Right kidney (tissue), 9 donors: Measurements from ENCODE around the gene ZNF578.
"Not testable (repeated sequence)": the region's sequence is repeated elsewhere in the genome, so short reads cannot be mapped to it uniquely, and the experiment has no call there.

ENCODE experiments used
- DNase-seq: peaks from one replicate; pipeline ENCODE4 v3.0.0-alpha.2; 2016
- long read RNA-seq, 8 donors: transcript quantifications; one replicate each; lab custom pipeline, GENCODE V29; 2026

The ZNF578 gene
- long read RNA-seq, donor 1, partial matches to known transcripts, result 0 of 1 reads
- long read RNA-seq, donor 1, other reads (novel, unspliced or antisense), result 0 of 1 reads
- long read RNA-seq, donor 2, full-length matches to known transcripts, result 1 of 1 reads
- long read RNA-seq, donor 2, partial matches to known transcripts, result 0 of 1 reads
- long read RNA-seq, donor 2, other reads (novel, unspliced or antisense), result 0 of 1 reads
- long read RNA-seq, donor 3, full-length matches to known transcripts, result 1 of 1 reads
- long read RNA-seq, donor 3, partial matches to known transcripts, result 0 of 1 reads
- long read RNA-seq, donor 3, other reads (novel, unspliced or antisense), result 0 of 1 reads
- long read RNA-seq, donor 4, partial matches to known transcripts, result 62 of 63 reads
- long read RNA-seq, donor 4, other reads (novel, unspliced or antisense), result 0 of 63 reads
- long read RNA-seq, donor 5, full-length matches to known transcripts, result 2 of 2 reads
- long read RNA-seq, donor 5, partial matches to known transcripts, result 0 of 2 reads
- long read RNA-seq, donor 5, other reads (novel, unspliced or antisense), result 0 of 2 reads
- long read RNA-seq, donor 6, partial matches to known transcripts, result 7 of 7 reads
- long read RNA-seq, donor 6, other reads (novel, unspliced or antisense), result 0 of 7 reads
- long read RNA-seq, donor 7, result 0 reads
- long read RNA-seq, donor 8, result 0 reads

GRCh38 chr19:52453324-52454094 is at the start of gene ZNF578:
Gene ZNF578 (plus strand): TSS chr19:52453553. CDS start chr19:52501846, 48,293 bp downstream.
- DNase-seq, result peak; percentile 65

DNA sequence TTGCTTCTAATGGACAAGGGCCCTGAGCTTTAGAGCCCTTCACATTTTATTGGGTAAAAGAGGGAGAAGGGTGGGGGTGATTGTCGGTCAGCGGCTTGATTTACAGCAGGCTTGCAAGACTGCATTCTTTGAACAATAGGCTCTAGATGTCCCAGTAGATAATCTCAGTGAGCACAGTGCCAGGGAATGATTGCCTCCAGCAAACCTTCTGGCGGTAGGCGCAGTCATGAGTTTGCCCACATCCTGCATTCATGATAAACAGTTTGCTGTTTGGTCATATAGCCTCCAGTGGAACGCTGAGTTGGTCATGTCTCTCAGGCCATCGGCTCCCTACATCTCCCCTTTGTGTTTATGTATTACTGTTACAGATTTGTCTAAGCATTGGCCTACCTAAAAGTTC is 43.1 kb upstream of the ZNF578 start:
- no peak for DNase-seq

DNA sequence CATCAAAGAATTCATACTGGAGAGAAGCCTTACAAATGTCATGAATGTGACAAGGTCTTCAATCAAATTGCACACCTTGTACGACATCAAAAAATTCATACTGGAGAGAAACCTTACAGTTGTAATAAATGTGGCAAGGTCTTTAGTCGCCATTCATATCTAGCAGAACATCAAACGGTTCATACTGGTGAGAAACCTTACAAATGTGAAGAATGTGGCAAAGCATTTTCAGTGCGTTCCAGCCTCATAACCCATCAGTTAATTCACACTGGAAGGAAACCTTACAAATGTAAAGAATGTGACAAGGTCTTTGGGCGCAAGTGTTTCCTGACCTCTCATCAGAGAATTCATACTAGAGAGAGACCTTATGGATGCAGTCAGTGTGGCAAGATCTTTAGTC is 37.6 kb upstream of the ZNF578 start:
- DNase-seq, result no peak

GRCh38 chr19:52428937-52429336 is 24.4 kb upstream of the ZNF578 start, which contains the start of gene ZNF534:
Gene ZNF534 (plus strand): TSS chr19:52429148. CDS start chr19:52431475, 2,327 bp downstream.
- DNase-seq, result no peak

GRCh38 chr19:52442179-52442578 is 11.2 kb upstream of the ZNF578 start:
- DNase-seq, result no peak

DNA sequence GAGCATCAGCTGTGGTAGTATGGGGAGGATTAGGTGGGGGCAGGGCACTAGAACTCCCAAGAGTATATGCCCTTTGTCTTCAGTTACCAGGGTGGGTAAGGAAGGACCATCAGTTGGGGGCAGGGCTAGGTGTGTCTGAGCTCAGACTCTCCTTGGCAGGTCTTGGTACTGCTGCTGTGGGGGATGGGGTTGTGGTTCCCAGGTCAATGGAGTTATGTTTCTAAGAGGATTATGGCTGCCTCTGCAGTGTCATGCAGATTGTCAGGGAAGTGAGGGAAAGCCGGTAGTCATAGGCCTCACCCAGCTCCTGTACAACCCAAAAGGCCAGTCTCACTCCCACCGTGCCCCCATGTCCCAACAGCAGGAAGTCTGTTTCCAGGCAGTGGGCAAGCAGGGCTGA is 8.8 kb upstream of the ZNF578 start:
- DNase-seq, result no peak

DNA sequence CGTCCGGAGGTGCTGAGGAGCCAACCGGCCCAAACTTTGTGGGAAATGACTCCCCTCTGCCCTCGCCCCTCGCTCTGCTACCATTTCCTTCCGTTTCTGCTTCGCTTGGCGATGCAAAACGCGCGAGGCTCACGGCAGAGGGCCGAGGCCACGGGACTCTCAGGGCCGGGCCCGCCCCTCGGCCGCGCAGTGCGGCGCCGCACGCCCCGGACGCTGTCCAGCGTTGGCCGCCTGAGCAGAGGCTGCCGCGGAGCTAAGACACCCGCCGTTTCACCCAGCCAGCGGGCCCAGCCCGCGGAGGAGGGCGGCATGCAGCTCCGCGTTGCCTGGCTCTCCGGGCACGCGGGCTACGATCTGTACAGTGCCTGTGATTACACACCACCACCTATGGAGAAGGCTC is 2.1 kb upstream of the ZNF578 start:
- no peak for DNase-seq

DNA sequence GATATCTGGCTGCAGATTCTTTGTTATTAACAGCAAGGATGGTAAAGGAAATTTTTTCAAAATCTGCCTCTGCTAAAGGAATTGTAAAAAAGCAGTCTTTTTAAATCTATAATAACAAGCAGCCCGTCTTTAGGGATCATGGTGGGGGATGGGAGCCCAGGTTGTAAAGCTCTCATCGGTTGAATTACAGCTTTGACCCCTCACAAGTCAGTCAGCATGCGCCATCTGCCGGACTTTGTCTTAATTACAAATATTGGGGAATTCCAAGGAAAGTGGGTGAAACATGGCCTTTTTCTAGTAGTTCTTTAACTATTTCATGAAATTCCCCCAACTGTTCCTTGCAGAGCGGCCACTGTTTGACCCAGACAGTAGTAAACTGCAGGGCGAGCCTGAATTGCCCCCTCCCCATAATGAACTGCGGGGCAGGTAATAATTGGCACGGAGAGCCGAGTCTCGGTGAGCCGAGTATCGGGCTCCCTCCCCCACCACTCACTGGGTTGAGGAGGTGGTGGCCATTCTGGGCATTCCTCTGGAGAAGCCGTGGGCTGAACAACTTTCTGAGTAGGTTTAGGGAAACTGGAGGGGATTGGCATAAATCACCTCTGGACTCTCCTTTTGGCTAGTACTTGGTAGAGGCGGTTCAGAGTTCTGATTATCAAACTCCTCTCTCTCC is 11.6 kb downstream of the ZNF578 start:
- DNase-seq, result no peak

DNA sequence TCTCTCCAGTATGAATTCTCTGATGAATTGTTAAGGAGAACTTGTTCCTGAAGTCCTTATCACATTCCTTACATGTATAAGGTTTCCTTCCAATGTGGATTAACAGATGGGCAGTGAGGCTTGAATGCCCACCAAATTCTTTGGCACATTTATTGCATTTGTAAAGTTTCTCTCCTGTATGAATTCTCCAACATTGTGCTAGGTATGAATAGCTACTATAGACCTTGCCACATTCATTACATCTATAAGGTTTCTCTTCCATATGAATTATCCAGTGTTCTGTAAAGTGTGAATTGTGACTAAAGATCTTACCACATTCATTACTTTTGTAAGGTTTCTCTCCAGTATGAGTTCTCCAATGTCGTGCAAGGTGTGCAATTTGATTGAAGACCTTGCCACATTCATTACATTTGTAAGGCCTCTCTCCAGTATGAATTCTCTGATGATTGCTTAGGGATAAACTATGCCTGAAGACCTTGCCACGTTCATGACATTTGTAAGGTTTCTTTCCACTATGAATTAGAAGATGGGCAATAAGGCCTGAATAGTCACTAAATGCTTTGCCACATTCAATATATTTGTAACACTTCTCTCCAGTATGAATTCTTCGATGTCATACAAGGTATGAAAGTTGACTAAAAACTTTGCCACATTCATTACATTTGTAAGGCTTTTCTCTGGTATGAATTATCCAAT is 20.4 kb downstream of the ZNF578 start:
- no peak for DNase-seq

DNA sequence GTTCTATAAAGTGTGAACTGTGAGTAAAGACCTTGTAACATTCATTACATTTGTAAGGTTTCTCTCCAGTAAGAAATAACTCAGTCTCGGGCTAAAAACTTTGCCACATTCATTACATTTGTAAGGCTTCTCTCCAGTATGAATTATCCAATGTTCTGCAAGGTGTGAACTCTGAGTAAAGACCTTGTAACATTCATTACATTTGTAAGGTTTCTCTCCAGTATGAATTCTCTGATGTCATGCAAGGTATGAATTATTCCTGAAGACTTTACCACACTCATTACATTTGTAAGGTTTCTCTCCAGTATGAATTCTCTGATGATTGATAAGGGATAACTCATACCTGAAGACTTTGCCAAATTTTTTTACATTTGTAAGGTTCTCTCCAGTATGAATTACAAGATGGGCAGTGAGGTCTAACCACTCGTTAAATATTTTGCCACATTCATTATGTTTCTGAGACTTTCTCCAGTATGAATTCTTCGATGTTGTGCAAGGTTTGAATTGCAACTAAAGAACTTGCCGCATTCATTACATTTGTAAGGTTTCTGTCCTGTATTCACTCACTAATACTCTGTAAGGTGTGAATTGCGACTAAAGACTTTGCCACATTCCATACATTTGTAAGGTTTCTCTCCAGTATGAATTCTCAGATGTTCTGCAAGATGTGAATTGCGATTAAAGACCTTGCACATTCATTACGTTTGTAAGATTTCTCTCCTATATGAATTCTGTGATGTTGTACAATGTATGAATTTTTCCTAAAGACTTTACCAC is 21.2 kb downstream of the ZNF578 start:
- no peak for DNase-seq

- DNase-seq, result not testable (repeated sequence)
Observed at GRCh38 chr19:52484111-52484743, 30.9 kb downstream of the ZNF578 start.

DNA sequence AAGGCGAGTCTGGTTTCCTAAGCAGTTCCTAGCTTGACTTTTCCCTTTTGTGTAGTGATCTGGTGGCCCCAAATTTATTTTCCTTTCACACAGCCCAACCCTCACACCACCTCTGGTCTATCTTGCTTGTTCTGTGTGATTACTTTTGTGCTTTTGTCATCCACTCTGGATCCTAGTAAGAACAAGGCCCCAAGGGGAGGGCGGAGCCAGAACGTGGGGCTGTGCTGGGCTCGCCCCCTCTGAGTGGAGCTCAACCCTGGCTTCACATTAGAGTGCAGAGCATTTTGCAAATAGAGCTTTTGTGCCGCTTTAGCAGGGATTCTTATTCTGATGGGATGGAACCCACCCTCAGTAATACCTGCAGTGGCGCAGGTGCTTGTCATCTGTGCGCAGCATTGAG is 31.7 kb downstream of the ZNF578 start:
- DNase-seq, result not testable (repeated sequence)

- not testable (repeated sequence) for DNase-seq
Observed at GRCh38 chr19:52485561-52486240, 32.3 kb downstream of the ZNF578 start.

DNA sequence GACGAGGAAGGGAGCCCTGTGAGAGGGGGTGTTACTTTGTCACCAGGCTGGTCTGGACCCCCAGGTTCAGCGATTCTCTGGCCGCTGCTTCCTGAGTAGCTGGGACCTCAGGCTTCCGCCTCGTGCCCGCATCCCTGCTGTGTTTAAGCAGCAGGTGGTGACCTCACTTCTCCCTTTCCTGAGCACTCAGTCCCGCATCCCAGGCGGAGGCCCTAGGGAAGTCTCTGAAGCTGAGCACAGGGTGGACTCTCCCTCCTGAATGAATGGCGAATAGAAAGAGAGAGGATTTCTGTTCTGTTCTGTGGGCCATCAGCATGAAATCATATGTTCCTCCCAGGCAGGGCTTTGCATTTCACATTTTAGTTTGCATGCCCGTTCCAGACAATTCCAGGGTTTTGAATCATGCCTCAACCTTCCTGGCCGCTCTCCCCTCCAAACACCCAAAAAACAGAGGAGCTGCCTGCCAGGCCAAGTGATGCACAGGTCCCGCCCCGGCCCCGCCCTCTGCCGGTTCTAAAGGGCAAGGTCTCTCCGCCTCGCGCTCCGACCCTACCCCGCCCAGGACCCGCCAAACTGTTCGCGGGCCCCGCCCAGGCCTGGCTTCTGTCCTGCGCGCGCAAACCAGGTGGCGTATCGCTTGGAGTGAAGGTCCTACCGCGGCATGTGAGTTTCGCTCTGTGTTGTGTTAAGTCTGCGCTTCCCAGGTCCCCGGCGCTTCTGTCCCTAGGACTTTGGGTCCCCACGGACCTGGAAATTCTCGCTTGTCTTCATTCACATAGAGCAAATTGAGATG is 39.0 kb downstream of the ZNF578 start:
- DNase-seq, result no peak

DNA sequence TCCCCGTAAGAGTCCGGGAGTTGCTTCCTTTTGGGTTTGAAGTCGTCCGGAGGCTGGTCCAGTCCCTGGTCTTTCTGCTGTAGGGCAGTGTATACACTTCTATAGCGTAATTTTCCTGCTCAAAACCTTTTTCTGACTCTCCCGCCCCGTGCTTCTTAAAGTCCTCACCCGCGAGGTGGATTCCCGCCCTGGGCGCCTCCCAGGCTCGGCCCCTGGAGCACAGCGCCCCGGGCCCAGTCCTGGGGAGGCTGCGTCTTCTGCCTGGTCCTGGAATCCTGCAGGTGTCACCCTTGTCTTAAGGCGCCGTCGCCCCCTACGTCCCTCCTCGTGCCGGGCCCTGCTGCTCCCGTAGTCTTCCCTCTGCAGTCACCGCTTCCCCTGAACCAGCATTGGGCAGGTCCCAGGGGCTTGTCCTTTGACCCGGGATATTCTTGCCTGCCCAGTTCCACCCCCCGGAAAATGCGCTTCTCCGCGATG is 39.7 kb downstream of the ZNF578 start:
- DNase-seq, result peak; percentile 66

DNA sequence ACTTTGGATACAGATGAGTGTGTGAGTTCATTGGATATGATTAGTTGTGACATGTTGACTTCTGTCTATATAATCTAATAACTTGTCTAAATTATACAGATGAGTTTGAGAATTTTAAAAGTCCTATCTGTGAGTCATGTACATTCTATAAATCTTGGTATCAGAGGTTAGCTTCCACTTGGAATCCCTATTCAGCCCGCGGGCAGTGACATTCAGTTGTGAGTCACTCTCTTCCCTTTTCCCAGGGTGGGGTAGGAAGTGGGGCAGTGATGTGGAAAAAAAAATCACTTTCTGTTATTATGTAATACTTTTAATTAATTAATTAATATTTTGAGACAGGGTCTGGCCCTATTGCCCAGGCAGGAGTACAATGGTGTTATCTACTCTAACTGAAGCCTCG is 41.2 kb downstream of the ZNF578 start:
- no peak for DNase-seq

GRCh38 chr19:52498571-52498970 is 45.2 kb downstream of the ZNF578 start:
- no peak for DNase-seq

GRCh38 chr19:52500474-52500873 is 47.1 kb downstream of the ZNF578 start:
- not testable (repeated sequence) for DNase-seq

DNA sequence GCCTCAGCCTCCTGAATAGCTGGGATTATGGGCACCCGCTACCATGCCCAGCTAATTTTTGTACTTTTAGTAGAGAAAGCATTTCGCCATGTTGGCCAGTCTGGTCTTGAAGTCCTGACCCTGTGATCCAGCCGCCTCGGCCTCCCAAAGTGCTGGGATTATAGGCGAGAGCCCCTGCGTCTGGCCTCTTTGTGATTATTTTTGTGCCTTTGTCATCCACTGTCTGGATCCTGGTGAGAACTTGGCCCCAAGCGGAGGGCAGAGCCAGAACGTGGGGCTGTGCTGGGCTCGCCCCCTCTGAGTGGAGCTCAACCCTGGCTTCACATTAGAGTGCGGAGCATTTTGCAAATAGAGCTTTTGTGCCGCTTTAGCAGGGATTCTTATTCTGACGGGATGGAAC is 47.6 kb downstream of the ZNF578 start:
- not testable (repeated sequence) for DNase-seq
